ENCODE data around the gene OGDH. TPM values are rescaled to one million over a fixed set of nuclear protein-coding genes. Genes with fewer than 3 reads are reported as not detected.

Gene OGDH
- total and polyA plus RNA-seq, 2 of the 13 experiments (the other 11 are each of a cell fraction or from before 2014, with no cell fraction given), result 17.4 to 25.4 TPM

- H3K4me2 ChIP-seq (ENCODE audit: low read depth, low read length), result peak overlapping the region; percentile 64; the same call in 1 of the 2 replicates
- 0 out of 6 replicates have a peak overlapping the region, but pooled peaks of 1 of the 3 experiments have one; percentile 32 for H3K4me3 ChIP-seq (replicated peaks in 1 of 3; ENCODE audit: insufficient read depth in 1 of 3, low read depth in 2 of 3, low read length in 3 of 3)
- 58% methylated on average over 5 of the region's 5 CpGs for WGBS (ENCODE audit: low lambda C conversion rate)
- H3K27ac ChIP-seq (ENCODE audit: extremely low read length, insufficient read depth, low read length), result peak overlapping the region; percentile 6
- H3K9ac ChIP-seq (ENCODE audit: insufficient read depth, low read depth, low read length), result no peak overlapping the region
- intact Hi-C loops (cut with micrococcal nuclease; ENCODE audit: unreplicated experiment) (no loop called here), in situ Hi-C loops (cut with HindIII; ENCODE audit: extremely low pct_ligation_motif_present, low pct_unique_long_range_greater_than_20kb) (no loop called here)
- H3K36me3 ChIP-seq (replicated peaks in 1 of 2; ENCODE audit: control insufficient read depth in 1 of 2, insufficient read depth in 2 of 2, low read length in 2 of 2), result peaks cover 4 to 12% of the 10 kb centered on the region in 2 experiments; a peak in 2 of 5 replicates
- H3K79me2 ChIP-seq (ENCODE audit: insufficient read depth, low read length), result no peaks in the 10 kb centered on the region
- ChIA-PET CTCF (ENCODE audit: low intra/inter-chr PET ratio, low total read pairs) (no interaction called here), POLR2A (no interaction called here)
- H3K27me3 ChIP-seq (ENCODE audit: control insufficient read depth in 1 of 2, insufficient read depth in 2 of 2, low read length in 2 of 2), result no peaks in the 10 kb centered on the region
- BruUV-seq (replicated peaks), result no TSS peak
- no peak overlapping the region for H2AFZ ChIP-seq (ENCODE audit: low read length)
- ATAC-seq (peak; percentile 28), DNase-seq (ENCODE audit: low spot score) (no peak), FAIRE-seq (no peak)
- H3K4me1 ChIP-seq (ENCODE audit: insufficient read depth, low read length), result peaks cover 38% of the 10 kb centered on the region
- no peaks in the 10 kb centered on the region for H4K20me1 ChIP-seq (ENCODE audit: insufficient read depth, low read length)
- no peaks in the 10 kb centered on the region for H3K9me3 ChIP-seq (ENCODE audit: low read length)
- TF ChIP-seq HNRNPK (IDR thresholded peaks at IDR 0.05; ENCODE audit: low read depth, low read length, poor library complexity, severe bottlenecking), result no peak
- TF ChIP-seq ZFX (CRISPR knock-in tag; IDR thresholded peaks at IDR 0.05; ENCODE audit: low read depth), result 0 out of 2 replicates have a peak, but pooled peaks have one; percentile 24
- TF ChIP-seq ZNF253 (CRISPR knock-in tag; IDR thresholded peaks at IDR 0.05; ENCODE audit: borderline replicate concordance), result no peak
- 0 out of 2 replicates have a peak, but pooled peaks have one; percentile 7 for TF ChIP-seq SPEN (CRISPR knock-in tag; IDR thresholded peaks at IDR 0.05; ENCODE audit: low read depth)
- TF ChIP-seq DRAP1 (CRISPR knock-in tag; IDR thresholded peaks at IDR 0.05), result no peak
Observed at GRCh38 chr7:44711528-44711927, 105.1 kb downstream of the OGDH start.

DNA sequence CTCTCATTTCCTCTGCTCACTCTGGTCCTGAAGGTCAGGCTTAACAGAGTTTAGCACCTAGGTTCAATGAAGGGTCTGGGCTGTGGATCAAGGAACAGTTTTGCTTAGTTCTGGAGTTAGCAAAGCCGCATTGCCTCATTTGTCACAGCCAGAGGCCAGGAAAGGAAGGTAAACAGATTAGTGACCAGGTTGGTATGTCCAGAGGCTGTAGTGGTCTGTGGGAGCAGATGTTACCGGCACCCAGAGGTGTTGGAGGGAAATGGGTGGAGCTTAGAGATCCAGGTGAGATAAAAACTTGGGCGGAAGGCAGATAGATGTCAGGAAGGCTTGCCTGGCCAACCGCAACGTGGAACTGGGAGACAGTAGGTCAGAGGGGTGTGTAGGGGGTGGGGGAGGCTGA lies 105.6 kb downstream of the OGDH start:
- in situ Hi-C loops (cut with HindIII; ENCODE audit: extremely low pct_ligation_motif_present, low pct_unique_long_range_greater_than_20kb), result no loop called here
- peak; percentile 77 for DNase-seq (ENCODE audit: low spot score)
- TF ChIP-seq MNT (IDR thresholded peaks at IDR 0.05) (0 out of 2 replicates have a peak, but pooled peaks have one; percentile 16), SOX13 (IDR thresholded peaks at IDR 0.05) (no peak), SOX13 (CRISPR knock-in tag; conservative IDR thresholded peaks at IDR 0.05 in 1 of 2, IDR thresholded peaks at IDR 0.05 in 1 of 2) (peak in 1 of 2 experiments; percentile 17; a peak in 1 of 4 replicates), HDAC2 (CRISPR knock-in tag; IDR thresholded peaks at IDR 0.05) (peak; percentile 38; the same call in 1 of the 2 replicates), ZNF792 (CRISPR knock-in tag; IDR thresholded peaks at IDR 0.05) (0 out of 2 replicates have a peak, but pooled peaks have one; percentile 16), NCOA2 (CRISPR knock-in tag; IDR thresholded peaks at IDR 0.05) (0 out of 2 replicates have a peak, but pooled peaks have one; percentile 29), GABPA (IDR thresholded peaks at IDR 0.05; ENCODE audit: low read depth, low read length) (no peak), GABPA (CRISPR knock-in tag; IDR thresholded peaks at IDR 0.05; ENCODE audit: low read depth) (no peak), FOXA1 (IDR thresholded peaks at IDR 0.05) (no peak), FOXA1 (CRISPR knock-in tag; IDR thresholded peaks at IDR 0.05) (peak; percentile 65), SAP130 (CRISPR knock-in tag; IDR thresholded peaks at IDR 0.05; ENCODE audit: low read depth) (peak; percentile 54), ATF1 (CRISPR knock-in tag; IDR thresholded peaks at IDR 0.05) (no peak), ZNF839 (CRISPR knock-in tag; IDR thresholded peaks at IDR 0.05; ENCODE audit: borderline replicate concordance) (no peak), KDM2A (CRISPR knock-in tag; IDR thresholded peaks at IDR 0.05; ENCODE audit: borderline replicate concordance, low read depth) (0 out of 2 replicates have a peak, but pooled peaks have one; percentile 27), KLF11 (CRISPR knock-in tag; IDR thresholded peaks at IDR 0.05) (no peak)

More for the DNA sequence above, 105.6 kb downstream of the OGDH start:
- intact Hi-C loops (cut with micrococcal nuclease; ENCODE audit: unreplicated experiment), result no loop called here
- H3K79me2 ChIP-seq (ENCODE audit: insufficient read depth, low read length), result no peaks in the 10 kb centered on the region
- ChIA-PET POLR2A (no interaction called here), CTCF (ENCODE audit: low intra/inter-chr PET ratio, low total read pairs) (no interaction called here)
- peak overlapping the region; percentile 64 for H3K4me2 ChIP-seq (ENCODE audit: low read depth, low read length)
- H4K20me1 ChIP-seq (ENCODE audit: insufficient read depth, low read length), result no peaks in the 10 kb centered on the region
- FAIRE-seq (peak; percentile 70), ATAC-seq (peak; percentile 81)
- peaks cover 42% of the 10 kb centered on the region for H3K4me1 ChIP-seq (ENCODE audit: insufficient read depth, low read length)
- no peak overlapping the region for H2AFZ ChIP-seq (ENCODE audit: low read length)
- H3K27ac ChIP-seq (ENCODE audit: extremely low read length, insufficient read depth, low read length), result peak overlapping the region; percentile 6
- H3K36me3 ChIP-seq (replicated peaks in 1 of 2; ENCODE audit: control insufficient read depth in 1 of 2, insufficient read depth in 2 of 2, low read length in 2 of 2), result peaks cover 4 to 9% of the 10 kb centered on the region in 2 experiments; a peak in 2 of 5 replicates
- no TSS peak for BruUV-seq (replicated peaks)
- 1% methylated on average over 5 of the region's 5 CpGs for WGBS (ENCODE audit: low lambda C conversion rate)
- H3K27me3 ChIP-seq (ENCODE audit: control insufficient read depth in 1 of 2, insufficient read depth in 2 of 2, low read length in 2 of 2), result no peaks in the 10 kb centered on the region
- no peak overlapping the region for H3K9ac ChIP-seq (ENCODE audit: insufficient read depth, low read depth, low read length)
- no peaks in the 10 kb centered on the region for H3K9me3 ChIP-seq (ENCODE audit: low read length)
- H3K4me3 ChIP-seq (replicated peaks in 1 of 3; ENCODE audit: insufficient read depth in 1 of 3, low read depth in 2 of 3, low read length in 3 of 3), result peak overlapping the region in 1 of 3 experiments; percentile 32; a peak in 2 of 6 replicates
